Osteoblast (primary cell): ENCODE results near the gene PLXND1. TPM values are rescaled to one million over a fixed set of nuclear protein-coding genes. Genes with fewer than 3 reads are reported as not detected.

Source experiments
- DNase-seq: peaks from one replicate; pipeline ENCODE4 v3.0.0; 2011; ENCODE audit warnings: low spot score, mixed read lengths; ENCODE audit not compliant: insufficient read length; ENCODE audit errors: missing footprints
- H2AFZ ChIP-seq: 2 replicates; pipeline ENCODE4 v1.6.0; 2011; ENCODE audit warnings: mild to moderate bottlenecking, low read length
- H3K27ac ChIP-seq: 2 replicates; pipeline ENCODE4 v1.5.1; 2011; ENCODE audit warnings: mild to moderate bottlenecking, low read depth, low read length, moderate library complexity
- H3K27me3 ChIP-seq: 2 replicates; pipeline ENCODE4 v1.6.0; 2012; ENCODE audit warnings: mild to moderate bottlenecking, control low read depth, inconsistent platforms, low read length, moderate library complexity; ENCODE audit not compliant: insufficient read depth
- H3K36me3 ChIP-seq: 2 replicates; pipeline ENCODE4 v1.5.1; 2011; ENCODE audit warnings: mild to moderate bottlenecking, low read length, control low read depth, moderate library complexity; ENCODE audit not compliant: insufficient read depth
- H3K4me1 ChIP-seq: 2 replicates; pipeline ENCODE4 v1.5.1; 2011; ENCODE audit warnings: mild to moderate bottlenecking, low read length, control low read depth, moderate library complexity; ENCODE audit not compliant: insufficient read depth
- H3K4me2 ChIP-seq: 2 replicates; pipeline ENCODE4 v1.6.0; 2011; ENCODE audit warnings: mild to moderate bottlenecking, low read length; ENCODE audit not compliant: insufficient read depth
- H3K4me3 ChIP-seq: fragments of 200-600 bp; sonication (generic); 3 replicates; pipeline ENCODE4 v1.5.1; 2012; ENCODE audit warnings: mild to moderate bottlenecking, low read length, inconsistent platforms; ENCODE audit not compliant: insufficient read depth
- H3K79me2 ChIP-seq: 2 replicates; pipeline ENCODE4 v1.6.0; 2012; ENCODE audit warnings: mild to moderate bottlenecking, low read length, control low read depth, inconsistent platforms; ENCODE audit not compliant: insufficient read depth
- H3K9me3 ChIP-seq: 2 replicates; pipeline ENCODE4 v1.5.1; 2011; ENCODE audit warnings: low read depth, low read length, control low read depth
- H4K20me1 ChIP-seq: 2 replicates; pipeline ENCODE4 v1.6.0; 2012; ENCODE audit warnings: mild to moderate bottlenecking, low read length, control low read depth; ENCODE audit not compliant: insufficient read depth
- CTCF ChIP-seq: IDR thresholded peaks from 2 replicates; pipeline ENCODE4 v1.5.1; 2011; ENCODE audit warnings: mild to moderate bottlenecking, low read depth, low read length, moderate library complexity; ENCODE audit errors: extremely low read depth
- total RNA-seq: library from RNA; depleted of rRNA; stranded (reverse); fragments of >200 nt; gene quantifications from 2 replicates; pipeline ENCODE4 v1.2.3, GENCODE V29; 2012

Gene PLXND1
- total RNA-seq, 1 donor: 134 TPM

GRCh38 chr3:129635656-129636055 is 29.2 kb upstream of the PLXND1 start:
- H3K4me2 ChIP-seq: no peak overlapping the region
- H3K9me3 ChIP-seq: peaks cover 4% of the 10 kb centered on the region
- no peaks in the 10 kb centered on the region for H4K20me1 ChIP-seq
- H3K4me3 ChIP-seq: no peak overlapping the region
- H2AFZ ChIP-seq: no peak overlapping the region
- no peak overlapping the region for H3K27ac ChIP-seq
- no peaks in the 10 kb centered on the region for H3K36me3 ChIP-seq
- H3K4me1 ChIP-seq: no peaks in the 10 kb centered on the region
- TF ChIP-seq CTCF: no peak
- H3K27me3 ChIP-seq: no peaks in the 10 kb centered on the region
- DNase-seq: no peak
- H3K79me2 ChIP-seq: no peaks in the 10 kb centered on the region

- H3K4me3 ChIP-seq: no peak overlapping the region
- H3K36me3 ChIP-seq: no peaks in the 10 kb centered on the region
- peak; percentile 60 for DNase-seq
- H3K79me2 ChIP-seq: no peaks in the 10 kb centered on the region
- no peaks in the 10 kb centered on the region for H3K27me3 ChIP-seq
- no peak overlapping the region for H3K4me2 ChIP-seq
- H4K20me1 ChIP-seq: no peaks in the 10 kb centered on the region
- no peaks in the 10 kb centered on the region for H3K4me1 ChIP-seq
- H3K9me3 ChIP-seq: peaks cover 4% of the 10 kb centered on the region
- no peak overlapping the region for H2AFZ ChIP-seq
- no peak for TF ChIP-seq CTCF
- no peak overlapping the region for H3K27ac ChIP-seq
Observed at GRCh38 chr3:129633751-129634481, 27.4 kb upstream of the PLXND1 start.

GRCh38 chr3:129632977-129633376 is 26.5 kb upstream of the PLXND1 start:
- H3K9me3 ChIP-seq: peaks cover 4% of the 10 kb centered on the region
- no peaks in the 10 kb centered on the region for H3K36me3 ChIP-seq
- no peak overlapping the region for H3K4me3 ChIP-seq
- no peak overlapping the region for H2AFZ ChIP-seq
- H3K4me2 ChIP-seq: no peak overlapping the region
- H3K4me1 ChIP-seq: peaks cover 4% of the 10 kb centered on the region
- H3K79me2 ChIP-seq: no peaks in the 10 kb centered on the region
- TF ChIP-seq CTCF: no peak
- no peak overlapping the region for H3K27ac ChIP-seq
- DNase-seq: no peak
- no peaks in the 10 kb centered on the region for H3K27me3 ChIP-seq
- H4K20me1 ChIP-seq: no peaks in the 10 kb centered on the region

GRCh38 chr3:129632556-129632955 is 26.1 kb upstream of the PLXND1 start:
- H2AFZ ChIP-seq: no peak overlapping the region
- no peaks in the 10 kb centered on the region for H3K36me3 ChIP-seq
- no peaks in the 10 kb centered on the region for H3K27me3 ChIP-seq
- no peak overlapping the region for H3K4me3 ChIP-seq
- no peaks in the 10 kb centered on the region for H4K20me1 ChIP-seq
- H3K4me2 ChIP-seq: no peak overlapping the region
- no peak for TF ChIP-seq CTCF
- H3K4me1 ChIP-seq: peaks cover 8% of the 10 kb centered on the region
- no peaks in the 10 kb centered on the region for H3K79me2 ChIP-seq
- peaks cover 4% of the 10 kb centered on the region for H3K9me3 ChIP-seq
- peak; percentile 42 for DNase-seq
- H3K27ac ChIP-seq: no peak overlapping the region
